Loucy (cell line): Measurements from ENCODE around the gene RBP3.

Experiments
- H2AFZ ChIP-seq: fragments of 200-600 bp; sonication (generic); 2 replicates; pipeline ENCODE4 v1.6.0; 2016; ENCODE audit warnings: antibody characterized with exemption, mild to moderate bottlenecking, low read length, moderate library complexity
- H3F3A ChIP-seq: fragments of 200-600 bp; 2 replicates; pipeline ENCODE4 v1.6.0; 2016; ENCODE audit warnings: antibody characterized with exemption, low read depth, mild to moderate bottlenecking
- H3K27me3 ChIP-seq: fragments of 200-600 bp; sonication (generic); 2 replicates; pipeline ENCODE4 v1.6.1; 2014; ENCODE audit warnings: low read length, mild to moderate bottlenecking; ENCODE audit not compliant: insufficient read depth, poor library complexity, severe bottlenecking
- H3K36me3 ChIP-seq: fragments of 200-600 bp; sonication (generic); 2 replicates; pipeline ENCODE4 v1.6.1; 2016; ENCODE audit warnings: low read length; ENCODE audit not compliant: insufficient read depth
- H3K4me1 ChIP-seq: fragments of 200-600 bp; sonication (generic); 2 replicates; pipeline ENCODE4 v1.5.1; 2014; ENCODE audit warnings: low read length, mild to moderate bottlenecking; ENCODE audit not compliant: insufficient read depth, poor library complexity, severe bottlenecking
- H3K4me2 ChIP-seq: fragments of 200-600 bp; sonication (generic); 2 replicates; pipeline ENCODE4 v1.6.0; 2014; ENCODE audit warnings: antibody characterized with exemption, low read length, low read depth, mild to moderate bottlenecking; ENCODE audit not compliant: poor library complexity, severe bottlenecking
- H3K4me3 ChIP-seq: fragments of 200-600 bp; sonication (generic); 2 replicates; pipeline ENCODE4 v1.5.1; 2014; ENCODE audit warnings: low read length, mild to moderate bottlenecking, mixed read lengths; ENCODE audit not compliant: poor library complexity, severe bottlenecking
- H3K79me2 ChIP-seq: fragments of 200-600 bp; sonication (generic); 2 replicates; pipeline ENCODE4 v1.6.1; 2014; ENCODE audit warnings: low read length; ENCODE audit not compliant: insufficient read depth
- H3K9ac ChIP-seq: fragments of 200-600 bp; sonication (generic); 2 replicates; pipeline ENCODE4 v1.6.0; 2014; ENCODE audit warnings: mild to moderate bottlenecking, low read depth, low read length, moderate library complexity; ENCODE audit not compliant: poor library complexity, severe bottlenecking
- H3K9me2 ChIP-seq: fragments of 200-600 bp; sonication (generic); replicated peaks from 2 replicates; pipeline ENCODE4 v1.6.1; 2016; ENCODE audit warnings: low read depth, low read length, mixed read lengths
- H3K9me3 ChIP-seq: fragments of 200-600 bp; sonication (generic); 2 replicates; pipeline ENCODE4 v1.6.1; 2014; ENCODE audit warnings: mild to moderate bottlenecking, antibody characterized with exemption, low read length, low read depth; ENCODE audit not compliant: insufficient read depth
- H4K20me1 ChIP-seq: fragments of 200-600 bp; sonication (generic); 2 replicates; pipeline ENCODE4 v1.6.0; 2014; ENCODE audit warnings: antibody characterized with exemption, low read length, mild to moderate bottlenecking; ENCODE audit not compliant: insufficient read depth, poor library complexity, severe bottlenecking
- EZH2phosphoT487 ChIP-seq: fragments of 200-600 bp; IDR thresholded peaks from 2 replicates; pipeline ENCODE4 v1.6.1; 2018; ENCODE audit warnings: antibody characterized with exemption, mild to moderate bottlenecking, moderate library complexity, borderline replicate concordance
- TF ChIP-seq, protein P1 (sequence below): fragments of 200-600 bp; sonication (generic); conservative IDR thresholded peaks from 2 replicates; pipeline ENCODE4 v1.5.1; 2014; ENCODE audit warnings: mild to moderate bottlenecking, antibody characterized with exemption, low read length

Gene RBP3

DNA sequence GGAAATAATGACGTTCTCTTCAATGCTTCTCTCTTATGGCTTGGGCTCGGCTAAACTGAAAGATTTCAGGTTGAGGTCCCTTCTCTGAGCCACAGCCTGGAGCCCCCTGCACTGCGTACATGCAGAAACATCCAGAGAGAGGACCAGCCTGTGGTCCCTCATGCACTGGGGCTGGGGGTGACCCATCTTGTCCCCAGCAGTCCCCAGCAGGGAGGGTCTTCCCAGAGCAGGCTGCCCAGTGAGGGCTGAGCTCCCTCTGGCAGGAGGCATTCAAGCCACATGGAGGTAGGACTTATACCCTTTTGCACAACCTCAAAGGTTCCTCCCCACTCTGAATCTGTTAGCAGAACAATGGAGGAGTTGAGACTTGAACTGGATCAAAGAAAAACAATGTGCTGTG is 40.8 kb upstream of the RBP3 start:
- Histone ChIP-seq H4K20me1 (no peaks in the 10 kb centered on the region), H3F3A (peaks cover 26% of the 10 kb centered on the region), H3K4me1 (peaks cover 96% of the 10 kb centered on the region), H3K27me3 (no peaks in the 10 kb centered on the region), H3K9me3 (no peaks in the 10 kb centered on the region), H3K79me2 (peaks cover 25% of the 10 kb centered on the region), H2AFZ (no peak overlapping the region), H3K36me3 (no peaks in the 10 kb centered on the region), H3K9ac (peak overlapping the region; percentile 83), H3K4me3 (peak overlapping the region; percentile 41), H3K9me2 (no peaks in the 10 kb centered on the region), H3K4me2 (peak overlapping the region; percentile 68)
- TF ChIP-seq, protein P1, sequence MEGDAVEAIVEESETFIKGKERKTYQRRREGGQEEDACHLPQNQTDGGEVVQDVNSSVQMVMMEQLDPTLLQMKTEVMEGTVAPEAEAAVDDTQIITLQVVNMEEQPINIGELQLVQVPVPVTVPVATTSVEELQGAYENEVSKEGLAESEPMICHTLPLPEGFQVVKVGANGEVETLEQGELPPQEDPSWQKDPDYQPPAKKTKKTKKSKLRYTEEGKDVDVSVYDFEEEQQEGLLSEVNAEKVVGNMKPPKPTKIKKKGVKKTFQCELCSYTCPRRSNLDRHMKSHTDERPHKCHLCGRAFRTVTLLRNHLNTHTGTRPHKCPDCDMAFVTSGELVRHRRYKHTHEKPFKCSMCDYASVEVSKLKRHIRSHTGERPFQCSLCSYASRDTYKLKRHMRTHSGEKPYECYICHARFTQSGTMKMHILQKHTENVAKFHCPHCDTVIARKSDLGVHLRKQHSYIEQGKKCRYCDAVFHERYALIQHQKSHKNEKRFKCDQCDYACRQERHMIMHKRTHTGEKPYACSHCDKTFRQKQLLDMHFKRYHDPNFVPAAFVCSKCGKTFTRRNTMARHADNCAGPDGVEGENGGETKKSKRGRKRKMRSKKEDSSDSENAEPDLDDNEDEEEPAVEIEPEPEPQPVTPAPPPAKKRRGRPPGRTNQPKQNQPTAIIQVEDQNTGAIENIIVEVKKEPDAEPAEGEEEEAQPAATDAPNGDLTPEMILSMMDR, result no peak
- TF ChIP-seq EZH2phosphoT487, result no peak

DNA sequence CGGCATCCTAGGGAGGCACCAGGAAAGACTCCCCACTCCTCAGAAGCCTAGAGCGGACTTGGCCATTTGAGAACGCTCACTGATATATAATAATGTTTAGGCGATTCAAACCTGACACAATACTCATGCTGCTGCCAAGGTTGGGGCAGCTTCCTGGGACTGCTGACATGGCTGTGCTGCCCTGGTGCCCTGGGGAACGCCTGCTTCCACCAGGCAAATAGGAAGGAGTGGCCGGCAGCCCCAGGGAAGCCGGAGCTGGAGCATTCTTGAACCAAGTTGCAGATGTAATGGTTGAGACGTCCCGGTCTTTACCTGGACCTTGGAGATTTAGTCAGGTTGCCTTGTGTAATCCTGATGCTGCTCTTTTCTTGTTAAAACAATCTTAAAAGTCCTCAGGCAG is 39.4 kb upstream of the RBP3 start:
- Histone ChIP-seq H3K9me3 (no peaks in the 10 kb centered on the region), H3F3A (peaks cover 26% of the 10 kb centered on the region), H3K4me2 (peak overlapping the region; percentile 9), H3K9ac (peak overlapping the region; percentile 83), H3K27me3 (no peaks in the 10 kb centered on the region), H4K20me1 (no peaks in the 10 kb centered on the region), H3K4me1 (peaks cover 84% of the 10 kb centered on the region), H3K79me2 (peaks cover 25% of the 10 kb centered on the region), H3K36me3 (no peaks in the 10 kb centered on the region), H2AFZ (no peak overlapping the region), H3K4me3 (no peak overlapping the region), H3K9me2 (no peaks in the 10 kb centered on the region)
- no peak for TF ChIP-seq EZH2phosphoT487
- TF ChIP-seq, protein P1, result no peak

DNA sequence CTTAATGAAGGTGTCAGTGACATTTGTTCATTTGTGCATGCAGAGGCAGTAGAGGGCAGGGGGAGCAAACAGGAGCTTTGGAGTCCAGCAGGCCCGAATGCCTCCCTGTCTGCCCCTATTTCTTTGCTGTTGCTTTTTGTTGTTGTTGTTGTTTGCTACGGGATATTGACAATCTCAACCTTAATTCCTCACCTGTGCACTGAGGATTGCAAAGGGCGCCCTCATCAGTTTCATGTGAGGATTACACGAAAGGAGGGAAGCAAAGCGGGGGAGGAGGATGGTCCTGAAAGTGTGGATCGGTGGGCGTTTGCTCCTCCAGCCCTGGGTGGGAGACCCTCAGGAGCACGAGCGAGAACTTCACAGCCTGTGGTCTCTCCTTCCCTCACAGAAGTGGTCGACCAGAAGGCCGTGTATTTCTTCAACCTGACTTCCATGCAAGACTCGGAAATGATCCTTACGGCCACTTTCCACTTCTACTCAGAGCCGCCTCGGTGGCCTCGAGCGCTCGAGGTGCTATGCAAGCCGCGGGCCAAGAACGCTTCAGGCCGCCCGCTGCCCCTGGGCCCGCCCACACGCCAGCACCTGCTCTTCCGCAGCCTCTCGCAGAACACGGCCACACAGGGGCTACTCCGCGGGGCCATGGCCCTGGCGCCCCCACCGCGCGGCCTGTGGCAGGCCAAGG is 38.6 kb upstream of the RBP3 start:
- H4K20me1 ChIP-seq, result no peaks in the 10 kb centered on the region
- peaks cover 25% of the 10 kb centered on the region for H3K79me2 ChIP-seq
- H3K9me2 ChIP-seq, result no peaks in the 10 kb centered on the region
- no peaks in the 10 kb centered on the region for H3K9me3 ChIP-seq
- H3K36me3 ChIP-seq, result no peaks in the 10 kb centered on the region
- no peak overlapping the region for H2AFZ ChIP-seq
- peak overlapping the region; percentile 9 for H3K4me2 ChIP-seq
- H3K4me1 ChIP-seq, result peaks cover 81% of the 10 kb centered on the region
- peak overlapping the region; percentile 83 for H3K9ac ChIP-seq
- H3K4me3 ChIP-seq, result no peak overlapping the region
- no peaks in the 10 kb centered on the region for H3K27me3 ChIP-seq
- no peak for TF ChIP-seq EZH2phosphoT487
- TF ChIP-seq, protein P1, result peak; percentile 92
- H3F3A ChIP-seq, result peaks cover 26% of the 10 kb centered on the region
